HepG2 (cell line): Measurements from ENCODE around the gene WNT7B.

Experiments
- MIXL1 ChIP-seq: IDR thresholded peaks from 2 replicates; pipeline ENCODE4 v1.6.1; 2016
- NFYC ChIP-seq: IDR thresholded peaks from 2 replicates; pipeline ENCODE4 v1.6.1; 2016; ENCODE audit warnings: missing genetic modification reagents, missing compliant biosample characterization
- PHF21A ChIP-seq: sonication (generic); formaldehyde crosslinking; IDR thresholded peaks from 2 replicates; pipeline ENCODE4 v1.5.0; 2020; ENCODE audit warnings: mild to moderate bottlenecking, missing genetic modification reagents
- POLR2A ChIP-seq, 2 experiments: IDR thresholded peaks; 2 replicates each; pipeline ENCODE4 v1.6.1; 2011; ENCODE audit warnings: low read depth in 2 of 2, low read length in 2 of 2, mild to moderate bottlenecking in 1 of 2, moderate library complexity in 1 of 2; ENCODE audit not compliant: insufficient read depth in 1 of 2
- POLR2AphosphoS5 ChIP-seq: IDR thresholded peaks from 2 replicates; pipeline ENCODE4 v1.6.1; 2012; ENCODE audit warnings: low read depth, low read length
- TF ChIP-seq, protein P1 (sequence below): sonication (generic); formaldehyde crosslinking; IDR thresholded peaks from 2 replicates; pipeline ENCODE4 v1.5.0; 2020; ENCODE audit warnings: mild to moderate bottlenecking, missing genetic modification reagents, moderate library complexity

DNA sequence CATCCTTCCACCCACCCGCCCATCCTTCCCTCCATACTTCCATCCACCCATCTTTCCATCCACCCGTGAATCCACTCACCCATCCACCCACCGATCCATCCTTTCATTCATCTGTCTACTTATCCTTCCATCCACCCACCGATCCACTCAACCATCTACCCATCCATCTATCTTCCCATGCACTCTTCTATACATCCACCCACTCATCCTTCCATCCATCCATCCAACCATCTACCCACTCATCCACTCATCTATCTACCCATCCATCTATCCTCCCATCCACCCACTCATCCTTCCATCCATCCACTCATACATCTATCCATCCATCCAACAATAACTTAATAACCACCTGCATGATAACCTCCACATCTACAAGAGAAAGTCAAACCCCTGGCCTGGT is 47.3 kb downstream of the WNT7B start:
- TF ChIP-seq PHF21A (no peak), NFYC (CRISPR knock-in tag) (no peak), POLR2AphosphoS5 (no peak), MIXL1 (CRISPR knock-in tag) (no peak), POLR2A (IDR thresholded peaks at IDR 0.05; ENCODE audit: insufficient read depth in 1 of 2, low read depth in 2 of 2, low read length in 2 of 2) (no peak)
- TF ChIP-seq, protein P1, sequence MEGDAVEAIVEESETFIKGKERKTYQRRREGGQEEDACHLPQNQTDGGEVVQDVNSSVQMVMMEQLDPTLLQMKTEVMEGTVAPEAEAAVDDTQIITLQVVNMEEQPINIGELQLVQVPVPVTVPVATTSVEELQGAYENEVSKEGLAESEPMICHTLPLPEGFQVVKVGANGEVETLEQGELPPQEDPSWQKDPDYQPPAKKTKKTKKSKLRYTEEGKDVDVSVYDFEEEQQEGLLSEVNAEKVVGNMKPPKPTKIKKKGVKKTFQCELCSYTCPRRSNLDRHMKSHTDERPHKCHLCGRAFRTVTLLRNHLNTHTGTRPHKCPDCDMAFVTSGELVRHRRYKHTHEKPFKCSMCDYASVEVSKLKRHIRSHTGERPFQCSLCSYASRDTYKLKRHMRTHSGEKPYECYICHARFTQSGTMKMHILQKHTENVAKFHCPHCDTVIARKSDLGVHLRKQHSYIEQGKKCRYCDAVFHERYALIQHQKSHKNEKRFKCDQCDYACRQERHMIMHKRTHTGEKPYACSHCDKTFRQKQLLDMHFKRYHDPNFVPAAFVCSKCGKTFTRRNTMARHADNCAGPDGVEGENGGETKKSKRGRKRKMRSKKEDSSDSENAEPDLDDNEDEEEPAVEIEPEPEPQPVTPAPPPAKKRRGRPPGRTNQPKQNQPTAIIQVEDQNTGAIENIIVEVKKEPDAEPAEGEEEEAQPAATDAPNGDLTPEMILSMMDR (CRISPR knock-in tag): no peak
